GM19239 (cell line): Measurements from ENCODE around the gene MED12L.
A peak's percentile ranks its signal among the peaks of the same experiment; 100 is the strongest.

Experiments used
- DNase-seq: peaks from one replicate; pipeline ENCODE4 v3.0.0; 2011; ENCODE audit warnings: low spot score; ENCODE audit not compliant: insufficient read length
- FAIRE-seq: peaks from 2 replicates; lab custom pipeline; 2011; peaks lifted over from hg19 to GRCh38; lab: Jason Lieb, UNC

Gene MED12L

DNA sequence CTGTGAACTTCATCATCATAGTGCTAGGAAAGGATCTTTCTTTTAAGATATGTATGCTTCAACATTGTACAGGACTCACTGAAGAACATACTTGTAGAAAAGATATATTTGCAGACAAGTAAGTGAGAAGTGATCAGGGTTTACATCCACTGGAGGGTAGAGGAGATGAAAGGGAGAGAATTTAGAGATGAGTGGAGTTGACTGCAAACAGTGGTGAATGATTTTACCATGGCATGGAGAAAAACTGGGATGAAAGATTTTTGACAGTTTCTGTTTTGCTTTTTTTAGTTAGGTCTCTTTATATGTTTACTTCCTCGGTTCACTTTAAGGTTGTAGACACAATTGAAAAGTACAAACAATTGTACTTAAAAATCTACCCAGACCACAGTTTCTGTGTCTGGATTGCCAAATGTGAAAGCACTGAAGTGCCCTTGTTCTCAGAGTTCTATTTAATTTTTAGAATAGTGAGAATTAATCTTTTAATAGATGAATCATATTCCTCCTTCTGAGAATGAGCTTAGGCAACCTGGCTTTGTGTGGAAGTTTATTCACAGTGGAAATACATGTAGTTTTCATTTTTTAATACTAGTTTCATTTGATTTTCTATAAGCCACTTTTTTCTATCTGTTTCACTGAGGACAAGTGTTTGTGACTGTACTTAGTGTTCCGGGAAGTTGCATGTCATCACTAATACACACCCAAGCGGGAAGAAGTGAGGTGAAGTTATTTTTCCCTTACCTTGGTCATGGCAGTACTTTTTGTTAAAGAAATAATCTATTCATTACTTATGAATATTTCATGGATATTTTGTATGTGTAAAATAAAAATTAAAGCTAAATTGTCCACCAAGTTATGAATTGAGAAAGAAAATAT lies 119.3 kb downstream of the MED12L start:
- DNase-seq (no peak), FAIRE-seq (peak; percentile 76)

DNA sequence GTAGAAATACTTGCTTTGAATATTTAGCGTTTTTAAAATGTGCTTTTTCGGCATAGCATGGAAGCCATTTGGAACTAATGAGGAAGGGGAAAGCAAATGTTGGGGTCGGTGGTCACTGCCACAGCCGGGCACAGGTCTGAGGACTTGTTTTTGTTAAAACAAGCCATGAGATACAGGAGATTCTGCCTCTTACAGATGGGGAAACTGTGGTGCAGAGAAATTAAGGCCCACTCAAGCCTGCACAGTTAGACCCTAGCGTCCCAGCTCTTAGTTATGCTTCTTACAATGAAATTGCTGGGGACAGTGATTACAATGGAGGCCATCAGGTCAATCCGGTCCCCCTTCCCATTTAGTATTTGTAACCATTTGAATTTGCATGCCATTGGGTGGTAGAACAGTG lies 120.0 kb downstream of the MED12L start:
- FAIRE-seq (no peak), DNase-seq (no peak)

DNA sequence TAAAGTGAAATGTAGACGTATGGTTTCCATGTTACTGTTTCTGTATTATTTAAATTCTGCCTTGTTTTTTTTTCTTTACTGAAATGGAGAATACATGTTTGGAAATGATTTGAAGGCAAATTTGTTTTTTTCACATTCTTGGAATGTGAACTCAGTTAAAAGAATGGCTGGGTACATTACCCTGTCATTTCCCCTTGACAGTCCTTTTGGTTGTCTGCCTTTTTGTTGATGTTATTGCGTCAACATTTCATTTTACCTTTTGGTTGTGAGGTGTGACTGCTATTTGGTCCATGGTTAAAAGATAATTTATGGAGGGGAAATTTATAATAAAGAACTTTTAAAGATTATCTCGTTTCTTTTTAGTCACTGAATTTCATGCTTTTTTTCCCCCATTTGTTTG lies 120.7 kb downstream of the MED12L start:
- DNase-seq: no peak
- FAIRE-seq: peak; percentile 37

DNA sequence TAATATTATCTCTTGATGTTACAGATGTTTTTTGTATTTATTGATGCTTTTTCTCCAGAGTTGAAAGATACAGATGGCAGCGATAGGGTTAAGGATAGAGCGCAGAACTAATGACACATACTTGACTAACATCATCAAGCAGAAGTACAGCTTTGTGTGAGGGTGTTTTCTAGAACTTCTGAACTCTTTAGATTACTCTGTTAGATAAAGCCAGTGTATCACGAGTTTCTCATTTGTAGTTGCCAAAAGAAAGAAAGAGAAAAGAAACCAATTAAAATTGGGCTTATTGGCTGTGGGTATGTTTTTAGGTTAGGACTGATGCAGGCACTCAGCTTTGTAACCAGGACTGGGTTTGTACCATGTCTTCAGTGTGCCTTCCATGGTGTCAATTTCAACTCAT lies 124.2 kb downstream of the MED12L start:
- DNase-seq: no peak
- no peak for FAIRE-seq

DNA sequence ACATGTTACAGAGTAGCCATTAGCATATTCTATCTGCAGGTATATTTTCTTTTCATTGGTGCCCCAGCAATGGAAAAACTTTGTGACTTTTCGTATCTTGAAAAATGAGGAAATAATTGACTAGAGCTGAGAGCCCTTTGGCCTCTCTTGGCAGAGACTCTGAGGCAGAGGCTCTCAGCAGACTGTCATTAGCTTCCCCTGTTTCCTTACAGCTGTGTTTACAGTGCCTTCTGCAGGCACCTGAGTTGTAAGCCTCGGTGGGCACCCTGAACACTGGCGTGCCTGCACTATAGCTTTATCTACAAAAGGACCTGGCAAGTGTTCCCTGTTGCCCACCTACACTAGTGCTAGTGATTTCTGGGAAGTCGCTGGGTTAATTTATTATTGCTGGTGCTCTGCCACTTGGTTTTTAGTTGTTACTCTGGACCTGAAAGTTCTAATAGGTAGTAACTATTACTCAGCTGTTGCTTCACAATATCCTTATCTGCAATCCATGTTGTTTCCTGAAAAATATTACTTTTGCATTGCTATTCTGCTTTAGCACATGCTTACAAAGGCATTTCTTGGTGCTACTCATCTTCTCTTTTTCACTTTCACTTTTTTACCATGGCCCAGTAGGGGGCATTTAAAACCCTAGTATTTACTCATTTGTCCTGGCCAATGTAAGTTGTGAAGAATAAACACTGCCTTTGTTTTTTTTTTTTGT lies 125.4 kb downstream of the MED12L start:
- FAIRE-seq (peak; percentile 81), DNase-seq (no peak)

DNA sequence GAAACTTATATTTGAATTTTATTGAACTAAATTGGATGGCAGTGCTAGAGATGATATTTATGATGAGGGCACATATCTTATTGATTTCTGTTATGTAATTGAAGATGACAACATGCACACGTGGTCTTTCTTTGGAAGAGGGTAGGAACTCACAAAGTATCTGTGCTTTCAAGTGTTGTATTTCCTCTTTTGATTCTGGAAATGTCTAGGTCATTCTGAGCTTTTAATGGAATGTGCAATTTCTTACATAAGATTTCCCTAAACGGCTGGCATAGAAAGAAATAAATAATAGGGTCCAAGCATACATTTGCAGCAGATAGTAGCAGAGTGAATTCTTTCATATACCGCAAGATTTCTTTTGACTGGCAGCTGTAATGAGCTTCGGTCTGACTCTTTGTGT lies 127.7 kb downstream of the MED12L start:
- no peak for FAIRE-seq

DNA sequence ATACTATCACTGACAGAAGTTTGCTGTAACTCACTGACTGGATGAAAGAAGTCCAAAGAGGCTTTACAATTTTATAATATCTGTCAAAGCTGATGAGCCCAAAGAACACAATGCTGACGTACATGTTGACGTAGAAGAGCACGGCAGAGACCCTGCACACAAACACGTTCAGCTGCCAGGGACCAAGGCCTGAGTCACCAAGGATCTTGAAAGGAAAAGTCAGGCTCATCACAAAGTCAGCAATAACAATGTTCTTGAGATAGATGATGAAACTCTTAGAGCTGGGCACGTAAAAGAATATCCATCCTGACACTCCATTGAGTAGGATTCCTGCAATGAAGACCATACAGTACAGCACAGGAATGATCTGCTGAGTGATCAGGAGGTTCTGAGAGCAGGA lies 128.4 kb downstream of the MED12L start:
- no peak for DNase-seq
- peak; percentile 21 for FAIRE-seq

More for the DNA sequence above, 127.7 kb downstream of the MED12L start:
- DNase-seq: no peak

DNA sequence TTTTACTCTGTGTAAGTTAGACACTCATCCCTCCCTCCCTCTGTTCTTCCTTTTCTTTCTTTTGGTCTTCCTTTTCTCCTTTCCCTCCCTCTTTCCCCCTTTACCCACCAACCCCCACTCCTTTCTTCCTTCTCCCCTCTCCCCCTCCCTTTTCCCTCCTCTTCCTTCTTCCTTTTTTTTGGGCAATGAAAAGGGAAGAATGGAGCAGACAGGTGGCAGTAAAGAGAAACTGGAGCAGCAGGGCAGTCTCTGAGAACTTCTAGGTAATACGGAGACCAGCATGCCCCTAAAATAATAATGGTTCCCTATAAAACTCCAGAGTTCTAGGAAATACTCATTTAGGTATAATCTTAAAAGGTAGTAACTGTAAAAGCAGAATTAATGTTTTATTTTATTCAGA lies 129.0 kb downstream of the MED12L start:
- DNase-seq: no peak
- no peak for FAIRE-seq

DNA sequence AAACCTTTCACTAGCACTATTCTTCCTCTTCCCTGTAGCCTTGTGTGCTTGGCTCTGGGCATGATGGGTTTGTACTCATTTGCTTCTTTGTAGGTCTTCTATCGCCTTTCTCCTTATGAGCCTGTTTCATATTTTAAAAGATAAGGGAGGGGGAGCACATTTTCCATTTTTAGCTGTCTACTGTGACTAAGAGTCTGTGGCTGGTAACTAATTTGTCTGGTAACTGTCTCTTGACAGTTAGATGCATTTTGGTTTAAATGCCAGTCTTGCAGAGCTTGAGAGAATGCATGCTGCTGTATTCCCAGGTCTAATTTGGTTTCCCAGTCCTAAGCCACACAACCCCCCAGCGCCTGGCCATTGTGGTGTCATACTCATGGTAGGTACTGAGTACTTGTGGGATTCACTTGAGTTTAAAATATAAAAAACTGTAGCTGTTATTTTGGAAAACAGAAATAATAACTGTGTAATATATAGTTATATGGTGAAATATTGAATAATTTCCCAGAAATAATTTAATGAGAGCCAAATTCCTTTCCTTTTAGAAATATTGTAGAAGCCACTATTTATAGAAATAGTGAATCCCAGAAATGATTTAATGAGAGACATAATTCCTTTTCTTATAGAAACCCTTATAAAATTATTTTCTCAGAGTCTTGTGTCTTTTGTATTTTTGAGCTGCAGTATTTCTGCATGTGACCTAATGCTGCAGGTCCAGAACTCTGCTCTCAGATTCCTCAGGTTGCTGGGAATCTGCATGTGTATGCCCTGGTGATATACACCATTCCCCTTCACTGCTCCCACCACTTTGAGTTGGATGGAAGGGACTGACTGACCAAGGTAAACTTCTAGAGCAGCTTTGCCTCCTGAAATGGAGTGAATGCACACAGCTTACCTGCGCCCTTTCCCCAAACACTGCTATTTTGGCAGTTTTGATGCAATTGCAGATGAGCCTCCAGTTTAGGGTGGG lies 131.5 kb downstream of the MED12L start:
- FAIRE-seq (no peak), DNase-seq (no peak)

DNA sequence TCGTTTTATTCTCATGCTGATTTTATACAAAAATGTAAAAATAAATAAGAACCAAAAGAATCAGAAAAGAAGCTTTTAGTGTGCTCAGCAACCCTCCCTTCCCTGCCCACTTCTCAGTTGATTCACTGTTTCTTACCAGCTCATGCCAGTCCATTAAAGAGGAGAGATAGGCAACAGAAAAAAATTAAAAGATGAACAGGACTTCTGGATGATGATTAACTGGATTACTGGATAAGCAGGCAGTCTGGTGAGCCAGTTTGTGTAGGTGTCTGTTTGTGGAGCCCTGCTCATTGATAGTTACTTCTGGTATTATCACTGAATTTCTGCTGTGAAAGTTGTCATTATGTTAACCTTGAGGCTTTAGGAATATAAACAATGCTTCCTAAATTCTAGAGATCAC lies 132.7 kb downstream of the MED12L start:
- no peak for FAIRE-seq
- DNase-seq: no peak

DNA sequence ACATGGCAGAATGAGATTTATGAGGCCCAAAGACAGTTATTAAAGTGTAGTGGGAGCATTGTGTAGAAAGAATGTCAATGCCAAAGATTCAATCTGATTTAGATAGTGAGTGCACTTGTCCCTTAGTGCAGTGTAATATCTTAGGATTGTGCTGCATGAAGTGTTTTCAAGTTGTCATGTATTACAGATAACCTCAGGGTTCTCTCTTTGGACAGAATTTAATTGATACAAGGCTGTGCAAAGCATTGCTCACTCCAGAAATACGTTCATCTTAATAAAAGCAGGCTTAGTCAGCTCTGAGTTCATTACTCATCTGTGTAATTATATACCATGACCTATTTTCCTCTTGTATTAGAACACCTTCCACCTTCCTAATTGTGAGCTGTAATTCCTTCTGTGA lies 133.6 kb downstream of the MED12L start:
- no peak for DNase-seq
- FAIRE-seq: no peak

DNA sequence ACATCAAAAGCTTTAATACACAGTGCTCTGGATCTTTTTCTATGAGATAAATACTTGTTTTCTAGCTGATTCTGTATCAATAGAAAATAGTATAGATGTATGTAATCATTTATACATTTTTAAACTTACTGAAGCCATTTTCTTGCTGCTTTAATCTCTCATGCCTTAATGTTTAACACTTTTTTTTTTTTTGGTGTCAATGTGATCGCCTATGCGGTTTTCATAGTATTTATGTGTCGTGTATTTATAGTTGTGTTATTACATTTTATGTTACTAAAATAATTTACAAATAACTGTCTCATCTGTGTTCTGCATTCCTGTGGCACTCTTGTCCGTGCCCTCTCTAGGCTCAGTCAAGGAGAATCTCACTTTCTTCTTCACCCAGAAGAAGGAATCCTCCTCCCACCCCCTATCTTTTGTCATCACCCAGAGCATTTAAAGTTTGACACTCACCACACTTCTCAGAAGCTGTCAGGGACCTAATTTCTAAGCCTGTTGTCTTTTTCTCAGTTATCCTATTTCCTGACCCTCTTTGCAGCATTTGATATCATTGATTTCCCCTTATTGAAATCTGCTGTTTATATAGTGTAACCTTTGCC lies 138.9 kb downstream of the MED12L start:
- no peak for DNase-seq
- FAIRE-seq: no peak

DNA sequence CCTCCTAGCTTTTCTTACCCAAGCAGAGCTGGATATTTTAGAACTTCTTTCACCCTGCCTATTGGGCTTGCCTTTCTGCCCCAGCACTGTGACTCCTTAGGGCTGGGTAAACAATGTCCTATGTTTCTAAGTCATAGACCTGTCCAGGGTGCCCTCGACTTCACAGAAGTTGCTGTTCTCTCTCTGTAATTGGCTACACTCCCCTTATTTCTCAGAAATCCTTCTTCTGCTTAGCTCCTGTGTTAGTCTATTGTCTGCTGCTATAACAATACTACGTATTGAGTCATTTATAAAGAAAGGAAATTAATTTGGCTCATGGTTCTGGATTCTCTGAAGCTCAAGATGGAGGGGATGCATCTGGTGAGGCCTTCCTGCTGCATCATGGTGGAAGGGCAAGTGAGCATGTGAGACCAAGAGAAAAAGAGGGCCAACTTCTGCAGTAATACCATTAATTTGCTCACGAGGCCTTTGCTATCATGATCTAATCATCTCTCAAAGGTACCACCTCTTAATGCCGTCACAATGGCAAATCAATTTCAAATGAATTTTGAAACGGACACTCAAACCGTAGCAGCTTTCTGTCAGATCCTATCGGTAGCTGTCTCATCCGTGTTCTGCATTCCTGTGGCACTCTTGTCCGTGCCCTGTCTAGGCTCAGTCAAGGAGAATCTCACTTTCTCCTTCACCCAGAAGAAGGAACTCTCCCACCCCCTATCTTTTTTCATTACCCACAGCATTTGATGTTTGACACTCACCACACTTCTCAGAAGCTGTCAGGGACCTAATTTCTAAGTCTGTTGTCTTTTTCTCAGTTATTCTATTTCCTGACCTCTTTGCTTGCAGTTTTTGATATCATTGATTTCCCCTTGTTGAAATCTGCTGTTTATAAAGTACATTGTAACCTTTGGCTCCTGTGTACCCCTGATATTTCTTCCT lies 139.8 kb downstream of the MED12L start:
- FAIRE-seq: no peak

DNA sequence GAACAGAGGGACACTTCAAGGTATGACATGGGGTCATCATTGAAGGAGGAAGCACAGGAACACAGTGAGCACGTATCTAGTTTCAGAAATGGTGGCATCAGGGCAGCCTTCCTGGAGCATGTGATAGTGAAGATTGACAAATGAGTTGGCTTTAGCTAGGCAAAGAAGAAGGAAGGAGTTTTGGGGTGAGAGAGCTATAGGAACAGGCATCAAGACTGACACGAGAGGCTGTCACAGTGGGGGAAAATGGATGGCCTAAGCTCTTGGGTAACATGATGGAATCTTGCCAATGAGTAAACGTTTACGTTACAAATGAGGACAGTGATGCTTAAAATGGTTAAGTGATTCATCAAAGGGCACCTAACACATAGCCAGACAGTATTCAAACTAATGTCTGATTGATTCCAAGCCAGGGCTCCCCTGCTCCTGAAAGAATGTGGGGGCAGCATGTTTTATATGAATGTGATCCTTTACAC lies 140.7 kb downstream of the MED12L start:
- DNase-seq (no peak), FAIRE-seq (no peak)

More for the DNA sequence above, 139.8 kb downstream of the MED12L start:
- DNase-seq: no peak

DNA sequence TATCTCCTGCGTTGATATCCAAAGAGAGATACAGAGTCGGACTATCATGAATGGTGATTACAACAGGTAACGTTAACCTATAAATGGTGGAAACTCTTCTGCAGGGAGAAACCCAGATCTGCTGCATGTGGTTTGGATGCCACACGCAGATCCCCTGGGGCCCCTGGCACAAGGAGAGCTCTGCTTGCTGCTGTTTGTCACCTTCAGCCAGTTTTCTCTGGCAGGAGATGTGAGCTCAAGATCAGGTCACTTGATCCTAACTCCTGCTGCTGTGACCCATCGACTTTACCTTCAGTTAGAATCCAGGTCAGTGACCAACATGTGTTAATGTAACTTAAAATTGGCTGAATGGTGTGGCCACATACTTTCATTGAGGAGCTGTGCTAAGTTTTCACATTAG lies 141.4 kb downstream of the MED12L start:
- DNase-seq (no peak), FAIRE-seq (no peak)

DNA sequence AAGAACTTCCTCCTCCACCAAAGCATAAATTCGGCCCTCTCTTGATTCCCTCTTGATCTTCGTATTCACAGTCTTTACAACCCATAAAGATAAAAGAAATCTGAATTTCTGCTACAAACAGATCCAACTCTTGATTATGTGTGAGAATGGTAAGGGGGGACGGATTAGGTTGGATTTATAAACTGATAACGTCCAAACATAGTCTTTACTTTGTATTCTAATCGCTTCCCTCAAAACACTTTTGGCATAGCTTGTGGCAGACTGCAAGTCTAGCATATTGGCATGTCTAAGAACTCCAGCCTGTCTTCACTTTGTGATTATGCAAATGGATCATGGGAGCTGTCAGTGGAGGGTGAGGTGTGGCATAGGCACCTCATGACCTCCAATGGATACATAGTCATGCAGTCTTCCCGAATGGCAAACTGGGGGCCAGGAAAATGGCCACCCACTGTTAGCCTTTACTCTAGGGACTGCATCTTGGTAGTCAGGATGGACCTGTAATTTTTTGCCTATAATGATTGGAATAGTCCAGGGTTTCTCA lies 141.9 kb downstream of the MED12L start:
- DNase-seq (no peak), FAIRE-seq (no peak)

DNA sequence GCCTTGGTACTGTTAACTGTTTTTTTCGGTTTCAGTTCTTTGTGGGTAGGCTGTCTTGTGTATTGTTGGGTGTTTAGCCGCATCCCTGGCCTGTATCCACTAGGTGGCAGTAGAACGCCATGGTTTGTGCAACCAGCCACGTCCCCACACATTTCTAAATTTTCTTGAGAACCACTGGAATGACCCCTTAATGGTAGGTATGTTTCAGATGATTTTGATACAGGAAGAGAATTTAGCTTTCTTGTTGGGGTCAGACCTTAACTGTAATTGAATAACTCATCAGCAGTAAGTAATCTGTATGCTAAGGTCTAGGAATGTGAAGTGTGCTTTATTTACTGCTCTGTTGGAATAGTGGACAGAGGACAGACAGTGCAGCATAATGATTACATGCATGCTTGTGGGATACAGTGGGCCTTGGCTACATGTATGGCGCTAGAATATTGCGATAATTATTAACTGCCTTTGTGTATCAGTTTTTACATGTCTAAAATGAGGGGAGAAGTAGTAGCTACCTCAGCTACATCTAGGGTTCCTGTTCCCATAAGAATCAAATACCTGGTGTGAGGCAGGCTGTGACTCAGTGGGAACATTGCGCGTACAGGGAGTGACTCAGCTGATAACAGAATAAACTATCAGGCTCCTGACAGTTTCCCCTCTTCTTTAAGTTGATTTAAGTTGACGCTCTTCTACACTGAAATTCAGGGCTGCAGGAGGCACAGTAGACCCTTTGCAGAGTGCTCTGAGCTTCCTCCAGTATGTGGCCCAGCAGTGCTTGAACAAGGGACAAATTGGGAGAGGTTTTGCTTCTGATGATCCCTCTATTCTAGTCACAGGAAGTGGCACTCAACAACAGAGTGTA lies 142.6 kb downstream of the MED12L start:
- peak; percentile 97 for FAIRE-seq
- peak; percentile 55 for DNase-seq

DNA sequence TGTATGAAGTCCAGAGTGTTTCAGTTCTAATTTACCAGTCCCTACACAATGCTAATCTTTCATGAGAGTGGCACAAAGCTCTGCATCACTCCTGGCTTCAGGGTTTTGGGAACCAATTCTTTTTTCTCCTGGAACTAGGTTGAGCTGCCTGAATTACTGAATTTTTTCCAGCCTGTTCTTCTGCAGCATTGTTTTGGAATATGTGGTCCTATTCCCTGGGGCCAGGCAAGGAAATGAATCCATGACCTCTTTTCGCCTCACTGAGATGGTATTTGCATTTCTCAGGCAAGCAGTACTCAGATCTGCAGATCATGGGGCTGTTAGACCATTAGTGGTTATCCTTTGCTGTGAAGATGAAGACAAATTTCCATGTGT lies 143.2 kb downstream of the MED12L start:
- DNase-seq (no peak), FAIRE-seq (no peak)
